HEK293 (cell line): Measurements from ENCODE around the gene RHPN2.

Source experiments
- CTCF ChIA-PET: fragments of 350-600 bp; formaldehyde crosslinking; extraction: SDS; loops from one replicate; lab custom pipeline; 2021; ENCODE audit warnings: antibody characterized with exemption; lab: Yijun Ruan, JAX
- POLR2A ChIA-PET: fragments of 300-600 bp; formaldehyde crosslinking; extraction: SDS; loops from one replicate; lab custom pipeline; 2020; ENCODE audit warnings: antibody characterized with exemption, inconsistent platforms; lab: Yijun Ruan, JAX
- H3K27ac ChIP-seq: fragments of 200-500 bp; sonication (Bioruptor generic); 2 replicates; pipeline ENCODE4 v1.5.1; 2014; ENCODE audit warnings: low read depth, low read length, control low read depth, inconsistent platforms; ENCODE audit errors: extremely low read depth
- H3K36me3 ChIP-seq, 2 experiments: fragments of 200-500 bp in 1 of 2; sonication (Bioruptor generic) in 1 of 2; 1 replicate in 1 of 2; 2 replicates in 1 of 2; pipeline ENCODE4 v1.5.1; 2014 to 2017; ENCODE audit warnings: inconsistent platforms in 2 of 2, low read length in 2 of 2; ENCODE audit not compliant: control insufficient read depth in 2 of 2, insufficient read depth in 1 of 2
- H3K4me1 ChIP-seq: fragments of 200-500 bp; sonication (Bioruptor generic); 2 replicates; pipeline ENCODE4 v1.5.1; 2014; ENCODE audit warnings: mild to moderate bottlenecking, low read length, inconsistent platforms; ENCODE audit not compliant: control insufficient read depth, insufficient read depth
- H3K4me3 ChIP-seq: 2 replicates; pipeline ENCODE4 v1.5.1; 2011; ENCODE audit warnings: low read depth, mild to moderate bottlenecking, control low read depth, low read length, moderate library complexity
- H3K9me3 ChIP-seq: fragments of 200-500 bp; sonication (Bioruptor generic); 2 replicates; pipeline ENCODE4 v1.5.1; 2014; ENCODE audit warnings: low read depth, low read length, inconsistent platforms; ENCODE audit not compliant: control insufficient read depth, insufficient read depth
- GLI2 ChIP-seq: fragments of 450-650 bp; formaldehyde crosslinking; IDR thresholded peaks from 2 replicates; pipeline ENCODE4; 2017; ENCODE audit warnings: missing biosample characterization, missing genetic modification characterization, low read depth, borderline replicate concordance
- MYNN ChIP-seq: fragments of 450-650 bp; formaldehyde crosslinking; IDR thresholded peaks from 2 replicates; pipeline ENCODE4 v1.5.1; 2016; ENCODE audit warnings: missing biosample characterization, missing genetic modification characterization, borderline replicate concordance
- ZBTB21 ChIP-seq: fragments of 450-650 bp; formaldehyde crosslinking; IDR thresholded peaks from 2 replicates; pipeline ENCODE4 v1.5.1; 2017; ENCODE audit warnings: missing biosample characterization, missing genetic modification characterization
- ZNF239 ChIP-seq: fragments of 450-650 bp; formaldehyde crosslinking; IDR thresholded peaks from 2 replicates; pipeline ENCODE4 v1.5.1; 2016; ENCODE audit warnings: missing biosample characterization, missing genetic modification characterization
- ZNF311 ChIP-seq: fragments of 450-650 bp; formaldehyde crosslinking; IDR thresholded peaks from 2 replicates; pipeline ENCODE4 v1.5.1; 2017; ENCODE audit warnings: missing biosample characterization, missing genetic modification characterization, borderline replicate concordance
- ZNF521 ChIP-seq: fragments of 450-650 bp; formaldehyde crosslinking; IDR thresholded peaks from 2 replicates; pipeline ENCODE4 v1.5.1; 2017; ENCODE audit warnings: missing biosample characterization, mild to moderate bottlenecking, missing genetic modification characterization
- ZNF529 ChIP-seq: fragments of 450-650 bp; formaldehyde crosslinking; IDR thresholded peaks from 2 replicates; pipeline ENCODE4 v1.5.1; 2017; ENCODE audit warnings: missing genetic modification characterization, missing biosample characterization; ENCODE audit not compliant: insufficient replicate concordance
- ZNF558 ChIP-seq: fragments of 450-650 bp; formaldehyde crosslinking; IDR thresholded peaks from 2 replicates; pipeline ENCODE4 v1.5.1; 2016; ENCODE audit warnings: missing biosample characterization, missing genetic modification characterization
- ZNF677 ChIP-seq: fragments of 450-650 bp; IDR thresholded peaks from 2 replicates; pipeline ENCODE4 v1.5.0; 2018; ENCODE audit warnings: missing biosample characterization, mild to moderate bottlenecking, missing genetic modification characterization, moderate library complexity
- ZNF785 ChIP-seq: fragments of 450-650 bp; formaldehyde crosslinking; IDR thresholded peaks from 2 replicates; pipeline ENCODE4 v1.5.1; 2016; ENCODE audit warnings: missing biosample characterization, missing genetic modification characterization
- ZNF791 ChIP-seq: fragments of 450-650 bp; formaldehyde crosslinking; IDR thresholded peaks from 2 replicates; pipeline ENCODE4 v1.5.1; 2016; ENCODE audit warnings: missing biosample characterization, missing genetic modification characterization
- TF ChIP-seq, protein P1 (sequence below): fragments of 450-650 bp; formaldehyde crosslinking; IDR thresholded peaks from 2 replicates; pipeline ENCODE4 v1.5.1; 2016; ENCODE audit warnings: missing biosample characterization, missing genetic modification characterization, borderline replicate concordance
- TF ChIP-seq, protein P2 (sequence below): fragments of 450-650 bp; formaldehyde crosslinking; IDR thresholded peaks from 2 replicates; pipeline ENCODE4 v1.5.1; 2016; ENCODE audit warnings: missing biosample characterization, missing genetic modification characterization

Gene RHPN2

DNA sequence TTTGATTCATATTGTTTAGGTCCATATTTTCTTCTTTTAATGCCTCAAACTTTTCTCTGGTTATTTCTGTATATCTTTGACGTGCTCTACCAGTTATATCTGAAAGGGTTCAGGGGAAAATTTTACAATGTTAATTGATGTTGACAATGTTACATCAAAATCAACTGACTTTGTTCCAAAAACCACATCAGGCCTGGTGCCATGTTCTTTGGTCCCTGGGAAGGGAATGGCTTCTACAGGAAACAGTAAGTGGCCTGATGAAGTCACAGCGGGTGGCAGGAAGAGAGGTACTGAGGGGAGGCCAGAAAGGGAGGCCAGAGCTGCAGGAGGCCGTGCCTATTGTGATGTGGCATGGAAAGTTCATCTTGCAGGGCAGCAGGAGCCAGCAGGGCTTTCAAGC, 131.1 kb downstream of the RHPN2 start (continued):
- TF ChIP-seq, protein P1, sequence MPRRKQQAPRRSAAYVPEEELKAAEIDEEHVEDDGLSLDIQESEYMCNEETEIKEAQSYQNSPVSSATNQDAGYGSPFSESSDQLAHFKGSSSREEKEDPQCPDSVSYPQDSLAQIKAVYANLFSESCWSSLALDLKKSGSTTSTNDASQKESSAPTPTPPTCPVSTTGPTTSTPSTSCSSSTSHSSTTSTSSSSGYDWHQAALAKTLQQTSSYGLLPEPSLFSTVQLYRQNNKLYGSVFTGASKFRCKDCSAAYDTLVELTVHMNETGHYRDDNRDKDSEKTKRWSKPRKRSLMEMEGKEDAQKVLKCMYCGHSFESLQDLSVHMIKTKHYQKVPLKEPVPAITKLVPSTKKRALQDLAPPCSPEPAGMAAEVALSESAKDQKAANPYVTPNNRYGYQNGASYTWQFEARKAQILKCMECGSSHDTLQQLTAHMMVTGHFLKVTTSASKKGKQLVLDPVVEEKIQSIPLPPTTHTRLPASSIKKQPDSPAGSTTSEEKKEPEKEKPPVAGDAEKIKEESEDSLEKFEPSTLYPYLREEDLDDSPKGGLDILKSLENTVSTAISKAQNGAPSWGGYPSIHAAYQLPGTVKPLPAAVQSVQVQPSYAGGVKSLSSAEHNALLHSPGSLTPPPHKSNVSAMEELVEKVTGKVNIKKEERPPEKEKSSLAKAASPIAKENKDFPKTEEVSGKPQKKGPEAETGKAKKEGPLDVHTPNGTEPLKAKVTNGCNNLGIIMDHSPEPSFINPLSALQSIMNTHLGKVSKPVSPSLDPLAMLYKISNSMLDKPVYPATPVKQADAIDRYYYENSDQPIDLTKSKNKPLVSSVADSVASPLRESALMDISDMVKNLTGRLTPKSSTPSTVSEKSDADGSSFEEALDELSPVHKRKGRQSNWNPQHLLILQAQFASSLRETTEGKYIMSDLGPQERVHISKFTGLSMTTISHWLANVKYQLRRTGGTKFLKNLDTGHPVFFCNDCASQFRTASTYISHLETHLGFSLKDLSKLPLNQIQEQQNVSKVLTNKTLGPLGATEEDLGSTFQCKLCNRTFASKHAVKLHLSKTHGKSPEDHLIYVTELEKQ: no peak

DNA sequence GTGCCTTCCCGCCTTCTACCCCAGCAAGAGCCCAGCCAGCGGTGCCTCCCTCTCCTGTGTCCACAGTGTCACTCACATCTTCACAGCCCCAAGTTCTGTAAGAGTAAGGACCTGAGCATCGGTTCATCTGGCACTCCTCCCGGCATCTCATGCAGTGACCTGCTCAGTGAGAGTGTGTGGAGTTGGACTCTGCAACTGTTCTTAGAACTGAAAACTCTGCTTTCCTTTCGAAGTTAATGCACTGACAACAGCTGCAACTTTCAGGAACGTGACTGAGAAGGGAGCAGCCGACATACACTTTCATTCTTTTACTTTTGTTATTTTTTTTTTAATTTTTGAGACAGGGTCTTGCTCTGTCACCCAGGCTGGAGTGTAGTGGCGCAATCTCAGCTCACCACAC, 134.1 kb downstream of the RHPN2 start:
- Histone ChIP-seq H3K27ac (no peak overlapping the region), H3K4me3 (no peak overlapping the region), H3K9me3 (peaks cover 11% of the 10 kb centered on the region), H3K4me1 (no peaks in the 10 kb centered on the region), H3K36me3 (peaks cover 56 to 81% of the 10 kb centered on the region in 2 experiments)
- ChIA-PET CTCF (no interaction called here), POLR2A (no interaction called here)
- TF ChIP-seq ZNF791 (tag by site-specific recombination) (no peak), MYNN (no peak), ZNF558 (tag by site-specific recombination) (no peak), ZNF239 (tag by site-specific recombination) (0 out of 2 replicates have a peak, but pooled peaks have one; percentile 45), ZNF677 (0 out of 2 replicates have a peak, but pooled peaks have one; percentile 24)

DNA sequence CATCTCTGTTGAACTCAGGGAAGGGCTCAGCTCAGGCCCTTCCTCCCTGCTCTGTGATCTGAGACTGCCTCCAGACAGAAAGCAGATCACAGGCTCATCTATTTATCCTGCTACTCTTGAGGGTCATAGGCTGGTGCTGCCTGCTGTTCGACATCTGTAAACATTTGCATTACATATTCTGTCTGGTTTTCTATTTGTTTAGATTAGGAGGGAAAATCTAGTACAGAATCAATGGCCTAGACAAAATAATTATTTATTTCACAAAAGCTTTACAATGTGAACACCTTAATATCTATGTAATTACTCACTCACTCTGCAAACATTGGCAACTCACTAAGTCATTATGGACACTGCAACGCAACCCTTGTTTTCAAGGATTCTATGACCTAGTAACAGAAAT, 135.9 kb downstream of the RHPN2 start:
- Histone ChIP-seq H3K4me3 (no peak overlapping the region), H3K36me3 (peaks cover 59 to 90% of the 10 kb centered on the region in 2 experiments), H3K9me3 (peaks cover 11% of the 10 kb centered on the region), H3K4me1 (no peaks in the 10 kb centered on the region), H3K27ac (no peak overlapping the region)
- CTCF ChIA-PET: interaction anchor here (0.6 kb wide), 1 partner anchor 37 kb away, joined by 3 read pairs; no protein-coding TSS in a partner anchor
- TF ChIP-seq ZBTB21 (tag by site-specific recombination) (no peak), ZNF529 (tag by site-specific recombination) (no peak), ZNF311 (tag by site-specific recombination) (no peak), ZNF521 (tag by site-specific recombination) (no peak), GLI2 (no peak), ZNF785 (tag by site-specific recombination) (no peak)
- TF ChIP-seq, protein P2, sequence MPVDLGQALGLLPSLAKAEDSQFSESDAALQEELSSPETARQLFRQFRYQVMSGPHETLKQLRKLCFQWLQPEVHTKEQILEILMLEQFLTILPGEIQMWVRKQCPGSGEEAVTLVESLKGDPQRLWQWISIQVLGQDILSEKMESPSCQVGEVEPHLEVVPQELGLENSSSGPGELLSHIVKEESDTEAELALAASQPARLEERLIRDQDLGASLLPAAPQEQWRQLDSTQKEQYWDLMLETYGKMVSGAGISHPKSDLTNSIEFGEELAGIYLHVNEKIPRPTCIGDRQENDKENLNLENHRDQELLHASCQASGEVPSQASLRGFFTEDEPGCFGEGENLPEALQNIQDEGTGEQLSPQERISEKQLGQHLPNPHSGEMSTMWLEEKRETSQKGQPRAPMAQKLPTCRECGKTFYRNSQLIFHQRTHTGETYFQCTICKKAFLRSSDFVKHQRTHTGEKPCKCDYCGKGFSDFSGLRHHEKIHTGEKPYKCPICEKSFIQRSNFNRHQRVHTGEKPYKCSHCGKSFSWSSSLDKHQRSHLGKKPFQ (tag by site-specific recombination): no peak
- POLR2A ChIA-PET: interaction anchor here (0.6 kb wide), 1 partner anchor 247 kb away, joined by 5 read pairs; no protein-coding TSS in a partner anchor
